Measurements from ENCODE around the gene ERP27. TPM values are rescaled to one million over a fixed set of nuclear protein-coding genes. Genes with fewer than 3 reads are reported as not detected.

ERP27 gene
- polyA plus RNA-seq, 1 of the 3 experiments (the other 2 are of a cell fraction): 0.64 TPM

GRCh38 chr12:14911131-14911530 lies 27.2 kb downstream of the ERP27 start:
- TF ChIP-seq POLR2AphosphoS5 (IDR thresholded peaks at IDR 0.05; ENCODE audit: low read depth, low read length) (no peak), RCOR1 (IDR thresholded peaks at IDR 0.05; ENCODE audit: low read length) (no peak), FOXJ3 (CRISPR knock-in tag; IDR thresholded peaks at IDR 0.05) (no peak), TCF12 (IDR thresholded peaks at IDR 0.05) (no peak), USF2 (IDR thresholded peaks at IDR 0.05; ENCODE audit: borderline replicate concordance, low read depth, low read length) (no peak), FOXM1 (IDR thresholded peaks at IDR 0.05; ENCODE audit: low read depth) (no peak), EZH2phosphoT487 (IDR thresholded peaks at IDR 0.05; ENCODE audit: borderline replicate concordance, low read depth) (no peak), TEAD4 (IDR thresholded peaks at IDR 0.05; ENCODE audit: borderline replicate concordance, insufficient read depth) (no peak)
- H2AFZ ChIP-seq (ENCODE audit: low read depth): no peak overlapping the region
- no peaks in the 10 kb centered on the region for H3K79me2 ChIP-seq (ENCODE audit: insufficient read depth)
- no peaks in the 10 kb centered on the region for H3K4me1 ChIP-seq (ENCODE audit: control insufficient read depth in 1 of 2, insufficient read depth in 2 of 2, low read depth in 1 of 2, low read length in 1 of 2)
- no peaks in the 10 kb centered on the region for H3K9me3 ChIP-seq
- H3K4me2 ChIP-seq: no peak overlapping the region
- no peaks in the 10 kb centered on the region for H3K27me3 ChIP-seq (ENCODE audit: insufficient read depth)
- no peaks in the 10 kb centered on the region for H3K36me3 ChIP-seq (replicated peaks in 1 of 2; ENCODE audit: control insufficient read depth in 1 of 2, insufficient read depth in 2 of 2, low read length in 1 of 2)
- H3K9ac ChIP-seq: no peak overlapping the region
- POLR2A ChIA-PET: no interaction called here
- no peak overlapping the region for H3K4me3 ChIP-seq (ENCODE audit: low read depth in 2 of 2, low read length in 1 of 2)
- WGBS (ENCODE audit: low lambda C conversion rate): 49% methylated on average over 2 of the region's 2 CpGs
- CTCF ChIA-PET: interaction anchor here (1.2 kb wide), 1 partner anchor 25 kb away, joined by 3 read pairs; no protein-coding TSS in a partner anchor
- no peaks in the 10 kb centered on the region for H3F3A ChIP-seq (replicated peaks; ENCODE audit: insufficient read depth)
- H3K27ac ChIP-seq (ENCODE audit: low read depth in 2 of 2, low read length in 1 of 2): 0 out of 4 replicates have a peak overlapping the region, but pooled peaks of 1 of the 2 experiments have one; percentile 52
- no peak for DNase-seq
- H4K20me1 ChIP-seq (ENCODE audit: insufficient read depth): no peaks in the 10 kb centered on the region
- H3K9me2 ChIP-seq: no peaks in the 10 kb centered on the region

GRCh38 chr12:14910090-14910915 lies 28.0 kb downstream of the ERP27 start:
- no peak for TF ChIP-seq RAD21 (IDR thresholded peaks at IDR 0.05; ENCODE audit: low read length)
- TF ChIP-seq USF1 (IDR thresholded peaks at IDR 0.05; ENCODE audit: borderline replicate concordance, low read depth): no peak
- TF ChIP-seq EP300 (IDR thresholded peaks at IDR 0.05; ENCODE audit: borderline replicate concordance in 1 of 2, low read depth in 1 of 2, low read length in 1 of 2): no peak
- TF ChIP-seq TCF12 (IDR thresholded peaks at IDR 0.05): no peak
- peak; percentile 36; the same call in 1 of the 2 replicates for TF ChIP-seq FOSL2 (IDR thresholded peaks at IDR 0.05; ENCODE audit: borderline replicate concordance, low read depth)
- ChIA-PET CTCF (interaction anchor here (0.6 to 1.2 kb wide), 3 partner anchors 9 to 99 kb away, joined by 3 read pairs; no protein-coding TSS in a partner anchor), POLR2A (no interaction called here)
- no peak for DNase-seq
- H3K27me3 ChIP-seq (ENCODE audit: insufficient read depth): no peaks in the 10 kb centered on the region
- no peak overlapping the region for H3K4me3 ChIP-seq (ENCODE audit: low read depth in 2 of 2, low read length in 1 of 2)
- H3K9me3 ChIP-seq: no peaks in the 10 kb centered on the region
- no peaks in the 10 kb centered on the region for H4K20me1 ChIP-seq (ENCODE audit: insufficient read depth)
- peak overlapping the region; percentile 7; the same call in 1 of the 2 replicates for H3K4me2 ChIP-seq
- H3K4me1 ChIP-seq (ENCODE audit: control insufficient read depth in 1 of 2, insufficient read depth in 2 of 2, low read depth in 1 of 2, low read length in 1 of 2): no peaks in the 10 kb centered on the region
- peak overlapping the region; percentile 76; the same call in 1 of the 2 replicates for H2AFZ ChIP-seq (ENCODE audit: low read depth)
- H3F3A ChIP-seq (replicated peaks; ENCODE audit: insufficient read depth): no peaks in the 10 kb centered on the region
- H3K36me3 ChIP-seq (replicated peaks in 1 of 2; ENCODE audit: control insufficient read depth in 1 of 2, insufficient read depth in 2 of 2, low read length in 1 of 2): no peaks in the 10 kb centered on the region
- no peaks in the 10 kb centered on the region for H3K79me2 ChIP-seq (ENCODE audit: insufficient read depth)
- H3K27ac ChIP-seq (ENCODE audit: low read depth in 2 of 2, low read length in 1 of 2): peak overlapping the region in 1 of 2 experiments; percentile 52; a peak in 2 of 4 replicates
- no peak overlapping the region; the same call in 1 of the 2 replicates for H3K9ac ChIP-seq
- WGBS (ENCODE audit: low lambda C conversion rate): 49% methylated on average over 5 of the region's 5 CpGs
- no peaks in the 10 kb centered on the region for H3K9me2 ChIP-seq
